Right renal cortex interstitium (tissue), 3 donors: ENCODE data around the gene ADCYAP1. TPM values are rescaled to one million over a fixed set of nuclear protein-coding genes. Genes with fewer than 3 reads are reported as not detected.
A peak's percentile ranks its signal among the peaks of the same experiment; 100 is the strongest.
"Not testable (repeated sequence)": the region's sequence is repeated elsewhere in the genome, so short reads cannot be mapped to it uniquely, and the experiment has no call there.

ENCODE experiments used
- DNase-seq, 3 donors: peaks; one replicate each; pipeline ENCODE4 v3.0.0-alpha.2; 2013; ENCODE audit warnings: low read depth in 3 of 3, low spot score in 2 of 3
- polyA plus RNA-seq, 3 donors: library from polyadenylated mRNA; unstranded; fragments of 120-200 nt; gene quantifications; one replicate each; pipeline ENCODE4 v1.2.1, GENCODE V29; 2013; ENCODE audit not compliant: insufficient read length in 3 of 3

The ADCYAP1 gene
- under 1 TPM; 0.12 to 0.24 (median 0.14) TPM for polyA plus RNA-seq

DNA sequence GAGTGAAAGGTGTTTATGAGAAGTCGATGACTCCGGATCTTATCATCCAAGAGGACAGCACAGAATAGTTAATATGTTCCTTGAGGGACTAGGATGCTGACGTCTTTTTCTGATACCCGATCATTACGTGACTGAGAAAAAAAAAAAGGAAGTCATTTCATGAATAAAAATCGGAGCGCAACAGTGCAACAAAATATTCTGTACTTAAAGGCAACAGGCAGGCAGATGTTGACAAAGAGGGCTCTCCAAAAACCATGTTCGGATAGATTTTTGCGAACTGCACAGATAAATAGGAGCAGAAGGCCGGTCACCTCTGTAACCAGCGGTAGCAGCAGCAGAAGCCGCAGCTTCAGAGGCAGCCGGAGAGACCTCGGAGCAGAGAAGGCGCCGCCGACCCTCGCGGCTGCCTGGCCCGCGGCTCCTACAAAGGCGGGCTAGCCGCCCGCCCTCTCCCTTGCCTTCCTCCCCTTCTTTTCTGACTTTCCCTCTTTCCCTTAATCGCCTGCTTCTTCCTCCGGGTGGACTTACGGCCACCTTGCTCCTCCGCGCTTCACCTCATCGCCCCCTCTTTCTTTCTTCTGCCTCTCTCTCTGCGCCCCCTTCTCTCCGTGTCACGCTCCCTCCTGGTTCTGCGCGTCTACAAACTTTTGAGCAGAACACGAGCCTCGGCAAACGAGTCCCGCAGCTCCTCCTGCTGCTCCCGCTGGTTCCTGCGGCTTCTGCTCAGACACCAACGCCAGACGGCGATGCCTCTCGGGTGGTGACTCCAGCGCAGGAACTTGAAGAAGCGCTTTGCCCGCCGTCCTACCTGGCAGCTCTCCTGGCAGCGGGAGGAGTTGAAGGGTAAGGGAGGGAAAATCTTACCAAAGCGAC, at the start of gene ADCYAP1:
Gene ADCYAP1 (plus strand): TSS at position 654 of the 873 bp plus-strand sequence. CDS start 516 bp downstream, outside the sequence.
- DNase-seq, result no peak

DNA sequence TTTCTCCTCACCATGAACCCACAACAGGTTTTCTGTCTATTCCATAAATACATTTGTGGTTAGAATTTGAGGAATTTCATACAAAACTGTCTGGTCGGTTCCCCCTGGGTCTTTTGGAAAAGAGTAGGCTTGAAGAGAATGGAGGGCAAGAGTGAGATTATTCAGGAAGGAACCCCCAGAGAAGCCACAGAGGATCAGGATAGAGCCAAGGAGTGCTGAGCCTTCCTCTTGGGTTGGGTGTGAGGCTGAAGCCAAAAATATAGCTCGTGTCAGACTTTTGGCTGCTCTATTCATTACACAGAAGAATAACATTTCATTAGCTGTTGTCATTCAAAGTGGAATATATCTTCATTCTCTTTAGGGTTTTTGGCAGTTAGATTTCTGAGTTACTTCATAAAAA, 46.7 kb upstream of the ADCYAP1 start:
- DNase-seq, result no peak

DNA sequence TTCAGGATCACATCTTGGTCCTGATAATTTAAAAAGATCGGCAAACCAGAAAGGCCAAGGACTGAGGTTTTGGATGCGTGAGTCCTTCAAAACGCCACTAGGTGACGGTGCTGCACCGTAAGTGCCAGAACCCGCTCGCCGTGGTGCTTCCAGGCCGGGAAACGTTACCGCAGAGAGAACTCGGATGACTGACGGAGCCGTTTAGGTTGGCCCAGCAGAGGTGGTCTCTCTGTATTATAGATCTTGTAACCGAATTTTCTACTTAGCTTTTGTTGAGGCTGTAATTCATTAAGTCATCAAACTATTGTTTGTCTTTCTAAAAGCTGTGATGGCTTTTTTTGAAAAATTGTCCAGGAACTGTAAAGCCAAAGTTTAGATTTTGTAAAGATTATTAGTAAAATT, 39.8 kb upstream of the ADCYAP1 start:
- DNase-seq, result peak; percentile 14 to 44 (median 29)

DNA sequence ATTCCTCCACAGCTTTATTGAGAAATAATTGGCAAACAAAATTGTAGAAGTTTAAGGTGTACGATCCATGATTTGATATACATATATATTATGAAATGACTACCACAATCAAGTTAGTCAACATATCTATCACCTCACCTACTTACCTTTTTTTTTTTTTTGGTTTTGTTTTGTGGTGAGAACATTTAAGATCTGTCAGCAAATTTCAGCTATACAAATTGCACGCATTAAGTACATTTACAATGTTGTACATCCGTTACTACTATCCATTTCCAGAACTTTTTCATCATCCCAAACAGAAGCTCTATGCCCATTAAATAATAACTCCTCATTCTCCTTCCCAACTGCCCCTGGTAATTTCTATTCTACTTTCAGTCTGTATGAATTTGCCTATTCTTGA, 37.4 kb upstream of the ADCYAP1 start:
- no peak for DNase-seq

DNA sequence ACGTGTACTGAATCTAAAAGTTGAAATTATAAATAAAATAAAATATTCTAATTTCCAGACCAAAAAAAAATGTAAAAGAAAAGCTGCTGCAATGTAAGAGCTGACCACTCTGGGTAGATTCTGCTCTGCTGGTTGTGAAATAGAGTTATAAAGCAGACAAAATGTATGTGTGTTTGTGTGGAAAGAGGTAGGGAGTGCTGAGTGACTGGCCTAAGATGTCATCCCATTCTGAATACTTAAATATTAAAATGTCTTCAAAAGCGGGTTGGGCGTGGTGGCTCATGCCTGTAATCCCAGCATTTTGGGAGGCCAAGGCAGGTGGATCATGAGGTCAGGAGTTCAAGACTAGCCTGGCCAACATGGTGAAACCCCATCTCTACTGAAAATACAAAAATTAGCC, 31.2 kb upstream of the ADCYAP1 start:
- not testable (repeated sequence) for DNase-seq

DNA sequence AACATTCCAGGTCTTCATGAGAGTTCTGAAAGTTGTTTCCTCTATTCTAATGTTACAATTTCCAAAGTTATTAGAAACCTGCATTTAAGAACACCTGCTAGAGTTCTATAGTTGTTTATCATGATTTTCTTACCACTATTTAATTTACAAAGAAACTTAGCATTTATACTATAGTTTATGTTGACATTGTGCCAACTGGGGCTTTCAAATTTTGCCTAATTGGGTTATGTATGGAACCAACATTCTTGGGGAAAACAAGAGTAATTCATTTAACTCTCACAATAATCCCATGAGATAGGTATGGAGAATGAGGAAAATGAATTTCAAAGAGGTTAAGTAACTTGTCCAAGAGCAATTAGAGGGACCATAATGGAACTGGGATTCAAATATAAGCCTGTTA, 28.8 kb upstream of the ADCYAP1 start:
- no peak for DNase-seq

DNA sequence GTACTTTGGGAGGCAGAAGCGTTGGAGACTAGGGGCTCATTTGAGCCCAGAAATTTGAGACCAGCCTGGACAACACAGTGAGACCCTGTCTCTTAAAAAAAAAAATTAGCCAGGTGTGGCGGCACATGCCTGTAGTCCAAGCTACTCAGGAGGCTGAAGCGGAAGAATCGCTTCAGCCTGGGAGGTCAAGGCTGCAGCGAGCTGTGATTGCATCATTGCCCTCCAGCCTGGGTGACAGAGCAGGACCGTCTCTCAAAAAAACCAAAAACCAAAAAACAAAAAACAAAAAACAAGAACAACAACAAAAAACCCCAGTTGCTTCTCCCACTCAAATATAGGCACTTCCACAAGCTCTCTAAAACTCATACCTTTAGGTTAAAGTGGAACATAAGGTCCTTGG, 27.4 kb upstream of the ADCYAP1 start:
- DNase-seq, result no peak

DNA sequence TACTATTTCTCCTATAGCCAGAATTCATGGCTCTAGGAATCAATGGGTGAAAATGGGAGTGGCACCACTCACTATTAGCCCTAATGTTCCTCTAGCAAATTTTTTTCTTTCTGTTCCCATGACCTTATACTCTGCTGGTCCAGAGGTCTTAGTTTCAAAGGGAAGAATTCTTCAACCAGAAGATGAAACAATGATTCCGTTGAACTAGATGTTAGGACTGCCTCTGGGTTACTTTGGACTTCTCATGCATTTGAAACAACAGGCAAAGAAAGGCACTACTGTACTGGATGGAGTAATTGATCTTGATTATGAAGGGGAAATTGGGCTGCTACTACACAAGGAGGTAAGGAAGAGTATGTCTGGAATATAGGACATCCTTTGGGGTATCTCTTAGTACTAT, 18.6 kb upstream of the ADCYAP1 start:
- no peak for DNase-seq

DNA sequence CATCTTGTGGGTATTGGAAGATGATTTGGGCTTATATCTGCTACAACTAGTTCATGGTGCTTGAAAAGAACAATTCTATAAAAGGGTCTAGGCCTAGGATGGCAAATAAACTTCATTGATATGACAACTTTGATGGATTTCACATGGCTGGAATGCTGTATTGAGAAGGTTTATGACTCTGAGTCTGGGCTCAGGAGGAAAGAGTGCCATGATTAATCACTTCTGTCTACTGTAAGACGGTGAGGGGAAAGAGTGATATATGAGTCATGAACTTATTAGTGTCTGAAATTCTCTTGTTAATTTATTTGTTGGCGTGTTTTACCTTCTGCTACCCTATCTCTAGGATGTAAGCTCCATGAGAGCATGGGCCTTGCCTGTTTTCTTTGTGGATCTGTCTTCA, 17.0 kb upstream of the ADCYAP1 start:
- no peak for DNase-seq

DNA sequence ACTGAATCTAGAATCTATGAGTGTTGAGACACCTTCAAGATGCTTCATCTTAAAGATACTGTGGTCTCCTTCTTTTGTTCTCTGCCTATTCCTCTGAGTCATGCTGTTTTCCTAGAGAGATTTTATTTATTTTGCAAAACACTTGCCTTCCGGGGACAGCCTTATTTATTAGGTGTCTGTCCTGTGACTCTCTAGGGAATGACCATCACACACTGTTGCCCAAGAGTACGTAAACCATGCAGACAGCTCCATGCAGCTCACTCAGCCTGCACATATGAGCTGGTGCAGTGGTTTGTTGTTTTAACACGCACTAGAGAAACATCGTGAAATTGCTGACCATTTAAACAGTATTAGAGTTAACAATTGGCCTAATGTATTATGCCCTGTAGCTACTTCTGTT, 12.4 kb upstream of the ADCYAP1 start:
- no peak for DNase-seq

DNA sequence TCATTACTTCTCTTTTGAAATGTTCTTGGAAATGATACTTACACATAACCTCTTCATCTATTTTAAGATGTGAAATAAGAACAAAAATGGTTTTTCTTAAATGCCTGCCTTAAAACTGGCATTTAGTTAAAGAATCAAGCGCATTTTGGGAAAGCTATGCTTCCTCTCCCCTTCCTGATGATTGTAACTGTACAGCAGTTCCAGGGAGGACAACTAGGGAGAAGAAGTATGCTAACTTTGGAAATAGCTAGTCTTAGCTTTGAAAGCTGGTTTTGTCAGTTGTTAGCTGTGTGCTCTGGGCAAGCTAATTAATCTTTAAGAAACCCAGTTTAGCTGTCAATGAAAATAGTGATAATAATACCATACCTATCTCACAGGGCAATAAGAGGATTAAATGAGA, 8.4 kb upstream of the ADCYAP1 start:
- no peak for DNase-seq

DNA sequence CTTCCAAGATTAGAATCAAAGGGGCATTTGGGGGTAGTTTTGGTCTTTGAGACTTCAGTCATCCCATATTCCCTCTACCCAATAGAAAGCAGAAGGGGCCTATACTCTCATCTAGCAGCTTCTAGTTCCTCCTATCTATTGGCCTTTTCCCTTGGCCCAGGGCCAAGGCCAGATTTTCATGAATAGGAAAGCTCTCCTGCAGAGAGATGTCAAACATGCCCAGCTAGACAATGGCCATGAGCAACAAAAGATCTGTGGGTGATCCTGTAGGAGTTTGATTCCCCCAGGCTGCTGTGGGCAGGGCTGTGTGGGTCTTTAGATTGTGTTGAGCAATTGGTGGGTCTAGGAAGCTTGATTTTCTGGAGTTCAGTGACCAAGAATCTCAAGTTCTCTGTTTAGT, 2.9 kb upstream of the ADCYAP1 start:
- no peak for DNase-seq

DNA sequence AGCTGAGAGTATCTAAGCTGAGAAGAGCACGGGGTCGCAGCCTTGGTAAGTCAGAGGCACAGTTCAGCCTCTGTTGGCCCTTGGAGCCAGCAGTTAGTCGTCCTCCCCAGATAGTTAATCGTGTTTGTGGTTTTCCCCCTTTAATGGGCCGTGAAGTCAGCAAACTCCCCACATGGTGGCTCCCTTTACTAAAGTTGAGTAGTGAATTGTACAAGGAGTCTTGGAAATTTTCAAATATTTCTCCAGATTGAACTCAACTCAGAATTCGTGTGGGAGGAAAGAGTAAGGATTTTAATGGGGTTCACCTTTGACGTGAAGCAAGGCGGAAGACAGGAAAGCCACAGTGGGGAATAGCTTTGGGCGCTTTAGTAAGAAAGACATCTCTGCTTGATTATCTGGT, 2.4 kb upstream of the ADCYAP1 start:
- DNase-seq, result no peak

DNA sequence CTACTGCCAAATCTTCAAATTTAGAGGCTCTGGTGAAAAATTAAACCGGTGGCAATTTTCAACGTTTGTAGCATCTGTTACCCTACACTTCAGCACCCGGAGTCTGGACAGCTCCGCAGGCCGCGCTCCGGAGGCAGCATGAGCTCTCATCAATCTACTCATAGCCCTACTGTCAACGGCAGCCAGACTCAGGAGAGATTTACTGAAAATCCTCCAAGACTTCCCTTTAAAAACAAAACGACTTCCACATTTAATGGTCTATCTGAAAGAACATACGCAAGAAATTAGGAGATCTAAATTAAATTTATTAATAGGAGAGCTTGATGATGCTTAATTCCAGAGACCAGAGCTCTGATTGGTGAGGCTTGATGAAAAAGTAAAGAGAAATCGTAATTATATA, 970 bp upstream of the ADCYAP1 start:
- peak; percentile 45 to 66 (median 62) for DNase-seq

DNA sequence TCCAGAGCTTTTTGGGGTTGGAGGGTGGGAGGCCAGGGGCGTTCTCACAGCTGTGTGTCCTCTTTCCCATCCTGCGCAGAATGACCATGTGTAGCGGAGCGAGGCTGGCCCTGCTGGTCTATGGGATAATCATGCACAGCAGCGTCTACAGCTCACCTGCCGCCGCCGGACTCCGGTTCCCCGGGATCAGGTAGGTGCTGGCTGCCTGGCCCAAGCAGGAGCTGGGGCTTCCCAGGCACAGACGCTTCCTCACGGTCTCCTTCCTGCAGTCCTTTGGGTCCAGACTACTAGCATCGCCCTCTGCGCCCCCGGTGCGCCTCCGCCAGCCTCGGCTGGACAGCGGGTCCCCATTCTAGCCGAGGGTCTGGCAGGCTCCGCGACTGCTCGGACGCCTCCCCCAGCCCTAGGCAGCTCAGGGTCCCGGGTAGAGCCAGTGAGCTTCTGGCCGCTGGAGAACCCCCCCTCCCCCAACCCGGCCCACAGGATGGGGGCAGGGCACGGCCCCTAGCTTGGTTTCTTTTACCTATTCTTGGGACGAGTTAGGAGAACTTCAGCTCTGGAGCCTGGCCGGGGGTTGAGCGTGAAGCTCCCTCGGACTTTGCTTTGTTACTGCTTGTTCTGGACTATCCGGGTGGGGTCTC, 756 bp downstream of the ADCYAP1 start:
- no peak for DNase-seq

DNA sequence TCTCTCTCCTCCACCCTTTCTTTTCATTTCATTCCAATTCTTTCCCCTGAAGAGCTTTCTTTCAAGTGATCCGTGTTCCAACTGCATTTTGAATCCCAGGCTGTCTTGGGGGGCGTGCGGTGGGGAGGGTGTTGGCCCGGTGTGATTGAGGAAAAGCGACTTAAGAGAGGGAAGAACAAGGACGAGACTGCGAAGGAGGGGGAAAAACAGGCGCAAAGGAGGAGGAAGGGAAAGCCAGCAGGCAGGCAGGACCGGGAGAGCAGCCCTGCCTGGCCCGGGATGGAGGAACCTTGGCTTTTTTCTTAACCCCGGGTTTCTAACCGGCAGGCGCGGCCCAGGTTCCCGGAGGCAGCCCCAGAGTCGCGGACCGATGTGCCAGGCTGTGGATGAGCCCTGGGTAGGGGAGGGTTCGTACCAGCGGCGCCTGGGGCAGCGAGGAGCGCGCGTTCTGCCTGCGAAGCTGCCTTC, 1.3 kb downstream of the ADCYAP1 start:
- DNase-seq, result no peak

DNA sequence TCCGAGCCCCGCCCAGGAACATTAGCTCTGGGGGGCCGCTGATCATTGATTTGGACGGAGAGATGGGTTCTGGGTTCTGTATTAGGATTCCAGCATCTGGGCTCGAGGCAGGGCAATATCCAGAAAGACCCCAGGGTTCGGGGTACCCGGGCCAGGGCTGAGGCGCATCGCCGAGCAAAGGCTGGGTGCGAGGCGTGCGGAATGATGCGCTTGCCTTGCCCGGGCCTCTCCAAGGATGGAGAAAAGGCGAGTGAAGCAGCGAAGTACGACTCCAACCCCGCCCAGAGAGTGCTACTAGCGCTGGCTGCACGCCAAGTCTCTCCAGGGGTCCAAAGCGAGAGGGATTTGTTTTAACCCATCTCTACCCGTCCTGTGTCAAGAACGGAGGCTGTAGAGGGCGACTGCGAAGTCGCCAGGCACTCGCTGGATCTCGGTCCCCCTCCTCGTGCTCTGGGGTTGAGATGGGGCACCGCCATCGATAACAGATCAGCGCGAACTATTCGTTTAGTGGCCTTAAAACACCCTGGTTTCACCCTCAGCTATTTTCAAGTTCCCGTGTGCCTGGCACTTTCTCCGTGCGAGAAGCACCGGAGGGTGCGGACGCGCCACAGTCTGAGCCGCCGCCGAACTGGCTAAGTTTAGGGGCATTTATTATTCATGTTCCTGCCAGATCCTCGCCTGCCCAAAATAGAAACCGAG, 1.9 kb downstream of the ADCYAP1 start:
- DNase-seq, result no peak

DNA sequence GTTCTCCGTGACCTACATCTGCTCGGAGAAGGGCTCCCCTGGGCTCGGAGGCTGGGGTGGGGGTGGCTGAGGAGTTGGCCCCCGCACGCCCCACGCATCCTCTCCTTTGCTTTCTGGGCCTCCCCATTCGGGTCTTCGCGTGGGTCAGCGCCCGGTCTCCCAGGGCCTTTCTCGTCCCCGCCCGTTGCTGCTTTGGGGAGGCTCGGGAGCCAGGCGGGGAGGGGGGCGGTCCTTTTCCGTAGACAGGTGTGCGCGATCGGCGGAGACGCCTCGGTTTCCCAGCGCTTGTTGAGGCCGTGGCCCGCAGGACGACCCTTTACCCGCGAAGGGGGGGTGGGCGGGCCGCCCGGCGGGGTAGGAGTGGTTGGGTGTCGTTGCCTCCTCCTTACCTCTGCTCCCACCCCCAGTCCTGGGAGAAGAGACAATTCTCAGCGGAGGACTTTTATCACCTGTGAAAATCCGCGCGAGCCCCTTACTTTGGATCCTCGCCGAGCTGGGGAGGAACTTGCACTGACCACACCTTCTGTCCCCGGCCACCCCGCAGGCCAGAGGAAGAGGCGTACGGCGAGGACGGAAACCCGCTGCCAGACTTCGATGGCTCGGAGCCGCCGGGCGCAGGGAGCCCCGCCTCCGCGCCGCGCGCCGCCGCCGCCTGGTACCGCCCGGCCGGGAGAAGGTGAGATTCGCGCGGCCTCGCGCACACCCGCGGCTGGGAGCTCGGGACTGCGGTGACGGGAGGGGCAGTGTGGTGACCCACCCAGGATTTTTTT, 2.6 kb downstream of the ADCYAP1 start:
- DNase-seq, result no peak

DNA sequence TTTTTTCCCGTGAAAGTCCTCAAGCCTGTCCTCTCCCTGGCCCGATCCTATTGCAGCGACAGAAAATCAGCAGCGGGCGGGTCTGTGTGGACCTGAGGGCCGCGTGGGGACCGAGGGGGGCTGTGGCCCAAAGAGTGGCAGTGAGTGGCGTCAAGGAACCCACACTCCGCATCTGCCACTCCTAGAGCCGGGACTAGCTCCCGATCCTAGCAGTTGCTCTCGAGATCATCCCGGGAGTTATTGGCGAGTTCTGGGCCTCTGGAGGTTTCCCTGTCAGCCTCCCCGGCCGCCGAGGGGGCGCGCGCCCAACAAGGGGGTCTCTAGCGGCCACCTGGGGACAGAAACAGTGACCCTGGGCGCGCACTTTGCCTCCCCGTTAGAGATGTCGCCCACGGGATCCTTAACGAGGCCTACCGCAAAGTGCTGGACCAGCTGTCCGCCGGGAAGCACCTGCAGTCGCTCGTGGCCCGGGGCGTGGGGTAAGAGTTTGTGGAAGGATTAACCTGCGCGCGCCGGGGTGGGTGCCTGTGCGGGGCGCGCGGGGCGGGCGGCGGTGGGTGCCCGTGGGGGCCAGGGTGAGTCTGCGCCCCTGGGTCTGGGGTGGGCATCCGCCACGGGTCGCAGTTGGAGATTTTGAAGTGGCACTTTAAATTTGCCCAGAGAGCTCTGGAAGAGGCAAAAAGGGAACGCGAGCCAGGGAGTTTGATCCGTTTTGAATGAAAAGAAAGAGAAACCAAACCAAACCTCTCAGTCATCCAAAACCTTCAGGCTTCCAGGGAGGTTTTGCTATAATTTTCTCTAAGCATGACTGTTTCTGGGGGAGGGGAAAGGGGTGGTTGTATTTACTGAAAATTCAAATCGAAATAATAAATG, 3.5 kb downstream of the ADCYAP1 start:
- DNase-seq, result no peak
